ENCODE measurements around the gene CACNB1.

The CACNB1 gene

DNA sequence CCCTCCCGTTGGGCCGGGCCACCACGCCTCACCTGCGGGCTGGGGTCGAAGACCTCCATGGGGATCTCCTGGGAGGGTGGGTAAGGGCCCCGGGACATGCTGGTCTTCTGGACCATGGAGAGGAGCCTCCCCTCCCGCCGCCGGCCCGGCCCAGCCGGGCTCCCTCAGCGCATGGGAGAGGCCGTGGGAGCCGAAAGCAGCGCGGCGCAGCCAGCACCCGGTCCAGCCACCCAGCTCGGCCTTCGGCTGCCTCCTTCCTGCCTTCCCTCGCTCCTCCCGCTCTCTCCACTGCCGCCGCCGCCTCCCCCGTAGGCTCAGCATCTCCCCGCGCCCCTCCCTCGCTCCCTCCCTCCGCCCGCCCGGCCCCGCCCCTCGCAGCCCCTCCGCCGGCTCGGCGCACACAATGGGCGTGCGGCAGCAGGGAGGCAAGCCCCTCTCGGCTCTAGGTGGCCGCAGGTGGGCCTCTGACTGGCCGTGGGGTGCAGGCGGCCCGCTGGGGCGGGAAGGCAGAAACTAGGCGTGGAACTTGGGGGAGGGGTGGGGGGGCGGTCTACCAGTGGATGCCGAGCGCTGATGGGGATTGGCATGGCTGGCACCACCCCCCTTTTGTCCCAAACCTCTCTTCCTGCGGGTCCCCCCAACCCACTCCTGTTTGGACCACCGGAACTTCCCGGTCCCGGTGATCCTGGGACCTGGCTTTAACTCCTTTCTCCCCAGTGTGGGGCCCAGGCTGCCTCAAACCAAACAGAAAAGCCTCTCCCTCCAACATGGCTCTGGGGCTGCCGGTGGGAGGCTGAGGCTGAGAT, at the start of gene CACNB1:
Gene CACNB1, minus strand, starts transcription at position 290 of the 806 bp plus-strand sequence. Its CDS starts 174 bp downstream, at position 116.
- peak; percentile 64 for DNase-seq

DNA sequence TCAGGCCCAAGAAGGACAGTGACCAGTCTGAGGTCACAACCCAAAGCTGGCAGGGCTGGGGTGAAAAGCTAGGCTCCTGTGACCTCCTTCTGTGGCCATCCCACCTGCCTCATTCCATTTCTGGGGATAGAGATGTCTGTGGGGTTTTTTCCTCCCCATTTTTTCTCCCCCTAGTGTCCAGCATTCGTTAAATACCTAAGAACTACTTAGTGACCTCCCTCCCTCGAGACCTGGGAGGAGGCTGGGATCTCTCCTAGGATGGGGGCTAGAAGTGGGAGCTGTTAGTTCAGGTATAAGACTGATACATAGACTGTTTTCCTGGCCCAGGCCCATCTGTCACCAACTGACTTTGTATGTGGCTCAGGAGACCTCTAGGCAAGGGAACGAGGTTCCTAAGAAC, 48.8 kb upstream of the CACNB1 start:
- no peak for DNase-seq

DNA sequence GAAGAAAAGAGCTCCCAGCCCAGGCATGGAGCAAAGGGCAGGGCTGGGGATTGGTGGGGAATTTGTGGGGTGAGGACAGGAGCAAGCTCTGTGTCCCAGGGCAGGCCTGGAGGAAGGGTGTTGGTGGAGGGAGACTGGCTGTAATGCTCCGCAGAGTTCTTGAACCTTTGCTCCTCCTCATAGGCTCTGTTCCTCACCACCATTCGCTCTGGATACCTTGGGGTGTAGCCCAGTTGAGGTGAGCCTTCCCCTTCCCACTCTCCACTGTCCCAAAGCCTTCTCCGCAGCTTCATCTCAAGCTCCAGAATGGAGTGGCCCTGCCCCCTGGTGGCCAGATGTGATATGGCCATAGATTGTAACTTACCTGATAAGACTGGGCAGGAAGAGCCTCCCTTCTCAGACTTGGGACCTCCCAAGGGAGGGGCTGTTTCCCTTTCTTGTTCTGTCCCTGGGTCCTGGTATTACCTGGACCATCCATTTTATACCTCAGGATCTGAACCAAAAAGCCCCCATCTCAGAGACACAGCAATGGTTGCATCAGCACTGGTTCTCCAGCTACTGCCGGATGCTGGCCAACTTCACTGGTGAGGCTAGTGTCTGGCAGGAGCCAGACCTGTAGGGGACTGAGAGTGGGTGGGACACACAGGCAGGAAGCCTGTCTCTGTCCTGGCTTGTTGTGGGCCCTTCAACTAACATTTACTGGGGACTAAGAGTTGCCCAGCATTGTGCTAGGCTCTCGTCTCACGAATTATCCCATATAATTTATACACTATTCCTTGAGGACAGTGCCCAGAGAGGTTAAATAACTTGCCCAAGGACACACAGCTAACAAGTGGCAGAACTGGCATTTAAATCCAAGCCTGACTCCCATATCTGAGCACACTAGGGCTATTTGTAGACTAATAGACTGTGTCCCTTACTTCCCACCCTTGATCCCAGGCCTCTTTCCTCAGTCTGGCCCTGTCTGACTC, 47.4 kb upstream of the CACNB1 start:
- DNase-seq, result peak; percentile 93

DNA sequence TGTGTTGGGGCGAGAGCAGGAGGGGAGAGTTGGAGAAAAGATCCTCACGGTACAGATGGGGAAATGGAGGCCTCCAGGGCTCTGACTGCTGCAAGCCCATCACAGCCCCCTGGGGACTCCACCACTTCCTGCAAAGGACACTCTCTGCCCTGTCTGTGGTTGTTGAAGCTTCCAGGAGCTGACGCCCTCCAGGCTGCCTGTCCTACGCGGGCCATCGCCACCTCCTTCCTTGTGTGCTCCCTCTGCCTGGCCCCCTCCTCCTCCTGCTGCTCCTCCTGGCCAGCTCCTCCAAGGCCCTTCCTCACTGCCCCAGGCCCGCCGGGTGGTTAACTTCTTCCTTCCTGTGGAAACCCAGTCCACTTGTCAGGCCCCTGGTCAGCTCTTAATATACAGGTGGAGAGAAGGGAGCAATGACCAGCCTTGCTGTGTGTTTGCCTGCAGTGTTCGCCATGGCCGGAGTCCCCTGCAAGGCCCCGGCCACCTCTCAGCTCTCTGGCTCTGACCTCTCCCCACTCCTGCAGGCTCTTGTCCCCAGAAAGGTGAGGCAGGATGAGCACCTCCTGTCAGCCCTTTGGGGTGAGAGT, 46.6 kb upstream of the CACNB1 start:
- DNase-seq, result no peak

DNA sequence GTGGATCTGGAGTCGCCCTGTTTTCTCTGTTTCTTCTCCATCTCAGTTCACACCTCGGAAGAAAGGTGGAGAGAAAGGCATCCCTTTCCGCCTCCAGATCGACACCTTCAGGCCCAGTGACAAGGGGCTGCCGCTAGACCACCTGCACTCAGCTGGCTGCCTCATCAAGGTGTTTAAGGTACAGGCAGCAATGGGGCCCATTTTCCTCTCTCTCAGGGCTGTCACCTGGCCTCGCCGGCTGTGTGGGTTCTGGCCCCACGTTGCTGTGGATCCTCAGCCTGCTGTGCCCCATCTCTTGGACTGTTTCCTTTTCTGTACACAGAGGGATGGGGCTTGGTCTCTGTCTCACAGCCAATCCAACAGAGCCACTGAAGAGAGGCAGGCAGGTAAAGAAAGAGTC, 45.7 kb upstream of the CACNB1 start:
- DNase-seq, result no peak

DNA sequence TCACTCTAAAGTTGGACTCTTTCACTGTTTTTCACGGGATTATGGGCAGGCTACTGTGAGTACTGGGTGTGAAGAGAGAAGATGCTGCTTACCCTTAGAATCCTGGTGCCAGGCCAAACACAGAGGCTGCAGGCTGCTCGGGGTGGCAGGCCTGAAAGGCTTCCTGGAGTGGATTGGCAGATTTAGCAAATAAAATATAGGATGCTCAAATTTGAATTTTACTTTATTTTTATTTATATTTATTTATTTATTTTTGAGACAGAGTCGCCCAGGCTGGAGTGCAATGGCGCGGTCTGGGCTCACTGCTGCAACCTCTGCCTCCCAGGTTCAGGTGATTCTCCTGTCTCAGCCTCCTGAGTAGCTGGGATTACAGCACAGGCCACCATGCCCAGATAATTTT, 43.2 kb upstream of the CACNB1 start:
- no peak for DNase-seq

DNA sequence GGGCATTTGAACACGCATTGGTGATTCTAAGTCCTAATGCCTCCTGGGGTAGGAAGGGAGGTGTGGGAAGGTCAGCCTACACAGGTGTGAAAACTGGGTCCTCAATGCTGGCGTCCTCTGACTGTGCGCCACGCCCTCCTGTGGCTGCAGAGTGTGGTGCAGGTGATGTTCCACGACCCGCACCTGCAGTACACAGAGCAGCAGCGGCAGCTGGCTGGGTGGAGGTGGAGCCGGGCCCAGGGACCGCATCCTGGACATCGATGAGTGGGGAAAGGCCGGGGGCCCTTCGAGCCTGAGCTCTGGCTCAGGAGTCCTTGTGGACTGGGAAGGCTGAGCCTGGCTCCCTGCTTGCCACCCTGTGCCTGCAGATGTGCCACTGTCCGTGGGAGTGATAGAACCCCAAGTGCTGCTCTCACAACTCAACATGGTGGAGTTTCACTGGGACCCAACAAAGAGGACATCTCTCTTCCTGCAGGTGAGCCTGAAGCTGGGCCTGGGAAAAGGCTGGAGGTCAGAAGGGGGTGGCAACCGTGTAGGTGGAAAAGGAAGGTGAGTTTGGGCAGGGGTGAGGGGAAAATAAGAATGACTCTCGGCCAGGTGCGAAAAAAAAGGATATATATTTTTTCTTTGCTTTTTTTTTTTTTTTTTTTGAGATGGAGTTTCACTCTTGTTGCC, 42.3 kb upstream of the CACNB1 start:
- peak; percentile 45 for DNase-seq

DNA sequence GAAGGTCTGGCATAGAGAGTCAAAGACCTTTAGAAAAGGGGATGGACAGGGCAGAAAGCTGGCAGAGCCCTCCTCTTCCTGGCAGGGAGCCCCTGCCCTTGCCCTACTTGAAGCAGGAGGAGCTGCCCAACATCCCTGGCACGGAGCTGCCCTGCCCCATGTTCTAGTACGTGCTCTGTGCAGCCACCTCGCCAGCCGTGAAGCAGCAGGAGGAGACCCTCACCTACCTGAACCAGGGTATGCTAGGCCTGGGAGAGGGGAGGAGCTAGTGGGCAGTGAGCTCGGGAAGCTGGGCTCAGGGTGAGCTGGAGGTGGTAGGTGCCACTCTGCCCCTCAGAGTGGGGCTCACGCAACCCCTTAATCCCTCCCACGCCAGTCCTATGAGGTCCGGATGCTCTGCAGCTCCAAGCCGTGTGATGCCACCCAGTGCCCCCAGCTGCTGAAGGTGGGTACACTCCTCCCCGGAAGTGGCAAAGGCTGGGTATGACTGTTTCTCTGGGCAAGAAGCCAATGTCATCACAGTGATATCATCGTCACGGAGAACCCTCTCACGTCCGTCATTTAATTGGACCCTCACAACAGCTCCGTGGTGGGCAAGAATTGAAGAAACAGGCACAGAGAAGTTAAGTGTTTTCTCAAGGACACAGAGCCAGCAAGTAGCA, 41.0 kb upstream of the CACNB1 start:
- no peak for DNase-seq

DNA sequence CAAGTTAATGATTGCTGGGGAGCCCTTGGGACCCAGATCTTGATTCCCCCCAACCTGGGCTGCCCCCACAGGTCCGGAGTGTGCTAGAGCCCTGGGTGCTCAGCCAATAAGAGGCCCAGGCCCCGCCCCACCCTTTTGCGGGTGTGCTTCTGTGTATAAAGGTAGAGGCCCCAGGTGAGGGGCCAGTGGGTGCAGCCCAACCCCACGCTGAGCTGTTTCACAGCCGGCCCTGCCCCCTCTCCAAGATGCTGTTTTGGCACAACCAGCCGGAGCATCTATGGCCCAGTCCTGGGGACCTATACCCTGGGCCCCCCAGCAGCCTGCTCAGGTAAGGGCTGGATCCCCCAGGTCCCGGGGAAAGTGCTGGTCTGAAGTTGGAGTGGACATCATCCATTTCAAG, 40.1 kb upstream of the CACNB1 start:
- no peak for DNase-seq

DNA sequence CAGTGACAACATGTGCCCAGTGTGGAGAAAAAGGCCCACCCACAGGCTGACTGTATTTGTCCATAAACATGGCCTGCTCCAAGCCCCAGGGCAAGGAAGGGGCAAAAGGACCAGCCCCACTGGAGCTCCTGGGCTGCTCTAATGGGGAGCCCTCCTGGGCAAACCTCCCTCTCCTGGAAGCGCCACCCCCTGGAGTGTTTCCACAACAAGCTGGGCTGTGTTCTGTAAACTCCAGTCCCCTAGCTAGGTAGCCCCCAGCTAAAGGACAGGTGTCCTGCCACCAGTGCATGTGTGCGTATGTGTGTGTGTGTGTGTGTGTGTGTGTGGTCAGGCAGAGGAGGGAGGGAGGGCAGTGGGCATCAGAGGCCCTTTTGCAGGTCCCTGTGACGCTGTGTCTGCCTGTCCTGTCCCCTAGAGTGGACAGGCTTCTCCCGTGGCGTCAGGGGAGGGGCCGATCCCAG, 39.5 kb upstream of the CACNB1 start:
- no peak for DNase-seq

DNA sequence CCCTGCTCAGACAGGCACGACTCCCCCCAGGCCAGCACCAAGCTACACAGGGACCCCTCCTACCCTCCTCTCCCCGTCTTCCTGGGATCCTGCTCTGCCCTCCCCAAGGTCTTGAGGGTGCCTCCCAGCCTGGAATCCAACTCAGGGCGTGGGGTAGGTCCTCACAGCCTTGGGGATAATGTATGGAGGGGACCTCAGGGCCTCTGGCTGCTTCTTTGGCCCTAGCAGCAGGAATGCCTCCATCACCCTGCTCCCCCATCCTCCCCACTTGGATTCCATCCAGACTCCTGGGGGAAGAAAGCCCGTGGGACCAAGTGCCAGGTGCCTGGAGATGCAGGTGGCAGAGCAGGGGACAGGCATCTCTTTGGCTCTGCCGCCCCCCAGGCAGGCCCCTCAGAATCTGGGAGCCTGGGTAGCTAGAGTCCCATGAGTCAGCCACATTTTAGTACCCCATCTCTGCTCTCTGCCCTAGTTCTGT, 39.0 kb upstream of the CACNB1 start:
- DNase-seq, result no peak

DNA sequence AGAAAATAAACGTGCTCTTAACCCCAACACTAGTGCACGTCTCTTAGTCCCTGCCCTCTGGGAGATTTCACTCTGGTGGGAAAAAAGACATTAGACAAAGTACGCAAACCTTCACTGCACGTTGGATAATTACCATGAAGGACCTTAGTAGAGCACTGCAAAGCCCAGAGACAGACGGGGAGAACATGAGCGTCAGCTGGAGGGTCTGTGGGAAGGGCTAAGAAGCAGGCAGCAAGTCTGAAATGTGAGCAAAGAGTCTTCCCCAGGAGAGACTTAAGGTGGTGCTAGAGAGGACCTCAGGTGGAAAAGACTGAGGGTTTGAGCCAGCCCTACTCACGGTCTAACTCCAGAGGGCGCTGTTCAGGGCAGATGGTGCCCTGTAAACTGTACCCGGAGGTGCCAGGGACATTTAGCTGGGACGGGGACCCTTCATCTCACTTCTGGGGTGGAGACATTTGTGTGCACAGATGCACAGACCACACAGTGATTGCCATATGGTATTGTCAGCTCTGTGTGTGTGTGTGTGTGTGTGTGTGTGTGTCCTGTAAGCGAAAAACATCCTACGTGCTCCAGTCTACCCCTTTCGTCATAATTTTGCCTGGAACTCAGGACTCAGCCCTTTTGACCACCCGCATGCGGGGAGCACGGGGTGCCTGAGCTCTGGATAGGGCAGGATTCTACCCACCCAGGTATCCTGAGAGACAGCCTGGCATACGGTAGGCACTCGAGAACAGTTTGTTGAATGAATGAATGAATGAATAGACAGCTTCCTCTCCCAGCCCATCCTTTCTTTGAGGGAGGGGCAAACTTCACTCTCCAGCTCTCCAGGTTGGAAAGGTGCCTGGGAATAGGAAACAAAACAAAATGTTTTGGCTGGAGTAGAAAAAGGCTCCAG, 38.3 kb upstream of the CACNB1 start:
- peak; percentile 88 for DNase-seq

DNA sequence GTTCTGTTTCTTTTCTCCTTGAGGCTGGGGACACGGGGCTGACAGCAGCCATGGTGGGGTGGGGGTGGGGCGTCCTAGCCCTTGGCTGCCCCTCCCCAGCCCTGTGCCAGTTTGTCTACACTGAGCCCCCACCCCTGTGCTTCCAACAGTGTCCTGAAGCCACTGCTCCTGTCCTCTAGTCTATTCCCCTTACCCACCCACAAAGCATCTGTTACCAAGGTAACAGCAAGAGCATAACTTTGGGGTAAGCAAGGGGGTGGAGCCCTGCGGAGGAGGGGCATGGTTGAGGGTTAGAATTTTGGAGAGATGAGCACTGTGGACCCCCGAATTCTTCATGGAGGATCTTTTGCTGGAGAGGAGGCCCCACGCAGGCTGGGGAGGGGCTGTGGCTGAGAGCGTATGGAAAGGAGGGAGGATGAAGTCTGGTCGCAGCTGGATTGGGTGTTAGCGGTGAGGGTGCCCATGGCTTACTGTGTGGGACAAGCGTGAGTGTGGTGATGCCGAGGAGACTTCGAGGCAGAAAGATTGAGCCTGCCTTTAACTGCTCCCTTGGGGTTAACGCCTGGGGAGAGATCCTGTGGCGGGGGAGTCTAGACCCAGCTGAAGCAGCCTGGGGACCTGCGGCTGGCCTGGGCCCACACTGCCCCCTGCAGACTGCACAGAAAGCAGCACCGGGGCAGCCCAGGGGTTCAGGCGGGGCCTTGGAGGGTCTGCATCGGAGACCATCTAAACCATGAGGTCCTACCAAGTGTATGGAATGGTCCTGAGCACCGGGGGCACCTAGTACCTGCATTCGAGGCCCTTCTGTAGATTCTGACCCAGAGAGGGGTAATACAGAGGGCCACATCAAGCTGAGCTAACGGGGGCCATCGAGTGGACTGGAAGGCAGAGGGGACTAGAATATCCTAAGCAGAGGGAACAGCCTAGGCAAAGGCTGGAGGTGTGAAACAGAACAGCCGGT, 34.4 kb upstream of the CACNB1 start:
- peak; percentile 55 for DNase-seq

DNA sequence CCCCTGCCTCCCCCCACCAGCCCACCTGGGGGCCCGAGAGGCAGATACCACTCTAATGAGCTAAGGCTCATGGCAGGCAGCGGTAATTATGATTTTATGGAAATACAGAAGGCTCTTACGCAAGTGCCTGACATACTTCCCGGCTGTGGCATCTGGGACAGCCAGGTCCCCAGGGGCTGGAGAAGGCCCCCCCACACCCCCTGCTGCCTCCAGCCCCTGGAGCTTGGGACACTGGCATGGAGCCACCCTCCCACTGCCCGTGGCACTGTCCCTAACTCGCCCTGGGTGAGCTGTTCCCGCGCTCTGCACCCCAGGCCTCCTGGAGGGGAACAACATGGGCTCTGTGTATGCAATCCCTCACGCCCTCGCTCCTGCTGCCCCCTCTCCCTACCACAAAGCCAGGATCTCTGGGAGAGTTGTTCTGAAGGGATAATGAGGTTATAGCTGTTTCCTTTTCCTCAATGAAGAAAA, 33.7 kb upstream of the CACNB1 start:
- no peak for DNase-seq

DNA sequence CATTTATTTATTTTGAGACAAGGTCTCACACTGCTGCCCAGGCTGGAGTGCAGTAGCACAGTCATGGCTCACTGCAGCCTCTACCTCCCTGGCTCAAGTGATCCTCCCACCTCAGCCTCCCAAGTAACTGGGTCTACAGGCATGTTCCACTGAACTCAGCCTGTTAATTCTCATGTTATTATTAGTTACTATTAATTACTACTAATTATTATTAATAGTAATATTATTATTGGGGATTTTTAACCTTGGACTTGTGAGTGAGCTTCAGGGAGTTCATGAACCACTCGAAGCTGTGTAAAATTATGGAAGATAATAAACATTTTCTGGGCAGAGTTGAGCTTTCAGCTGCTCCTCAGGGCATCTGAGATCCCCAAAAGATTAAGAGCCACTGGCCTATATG, 32.9 kb upstream of the CACNB1 start:
- DNase-seq, result no peak

DNA sequence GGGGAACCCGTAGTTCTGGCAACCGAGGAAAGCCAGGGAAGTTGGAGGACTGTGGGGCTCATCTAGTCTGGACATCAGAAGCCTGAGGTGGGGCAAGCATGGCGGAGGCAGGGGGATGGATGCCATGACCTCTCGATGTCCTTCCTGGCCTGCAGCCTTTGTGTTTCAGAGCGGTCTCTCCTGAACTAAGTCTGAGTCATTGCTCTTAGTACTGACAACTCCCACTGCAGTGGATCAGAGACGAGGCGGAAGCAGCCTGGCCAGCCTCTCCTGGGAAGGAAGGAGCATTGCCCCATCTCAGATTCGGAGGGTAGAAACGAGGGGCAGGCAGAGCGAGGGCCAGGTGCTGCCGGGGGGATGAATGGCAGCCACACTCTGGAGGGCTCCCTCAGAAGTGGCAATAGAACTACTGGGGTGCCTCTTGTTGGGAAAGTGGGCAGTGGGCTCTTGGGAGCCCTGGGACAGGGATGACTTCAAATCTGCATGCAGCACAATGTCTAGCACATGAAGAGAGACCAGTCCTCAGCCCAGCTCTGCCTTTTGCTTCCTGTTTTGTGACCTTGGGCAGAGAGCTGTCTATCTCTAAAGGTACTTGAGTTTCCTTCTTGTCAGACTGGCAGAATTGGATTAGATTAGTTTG, 31.9 kb upstream of the CACNB1 start:
- no peak for DNase-seq

DNA sequence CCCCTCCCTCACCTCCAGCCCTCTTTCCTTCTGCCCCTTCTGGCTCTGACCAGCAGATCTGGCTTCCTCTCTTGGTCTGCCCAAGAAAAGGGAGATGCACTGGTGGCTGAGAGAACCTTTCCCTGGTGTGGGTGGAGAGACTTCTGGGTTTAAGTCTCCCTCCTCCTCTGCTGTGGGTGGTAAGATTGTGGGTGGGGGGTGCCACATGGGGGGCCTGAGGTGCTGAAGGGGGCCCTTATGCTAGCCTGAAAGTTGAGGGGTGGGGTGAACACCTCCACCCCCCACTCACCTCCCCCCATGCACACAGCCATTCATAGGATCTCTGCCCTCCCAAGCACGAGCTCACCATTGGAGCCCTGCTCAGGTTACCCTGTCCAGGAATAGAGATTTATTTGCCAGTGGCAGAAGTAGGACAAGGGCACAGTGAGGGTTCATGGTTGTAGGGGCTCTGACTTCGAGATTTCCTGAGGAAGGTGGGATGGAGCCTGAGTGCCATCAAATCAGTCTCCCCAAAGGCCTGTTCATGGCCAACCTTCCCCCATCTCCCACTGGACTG, 30.0 kb upstream of the CACNB1 start:
- DNase-seq, result no peak

DNA sequence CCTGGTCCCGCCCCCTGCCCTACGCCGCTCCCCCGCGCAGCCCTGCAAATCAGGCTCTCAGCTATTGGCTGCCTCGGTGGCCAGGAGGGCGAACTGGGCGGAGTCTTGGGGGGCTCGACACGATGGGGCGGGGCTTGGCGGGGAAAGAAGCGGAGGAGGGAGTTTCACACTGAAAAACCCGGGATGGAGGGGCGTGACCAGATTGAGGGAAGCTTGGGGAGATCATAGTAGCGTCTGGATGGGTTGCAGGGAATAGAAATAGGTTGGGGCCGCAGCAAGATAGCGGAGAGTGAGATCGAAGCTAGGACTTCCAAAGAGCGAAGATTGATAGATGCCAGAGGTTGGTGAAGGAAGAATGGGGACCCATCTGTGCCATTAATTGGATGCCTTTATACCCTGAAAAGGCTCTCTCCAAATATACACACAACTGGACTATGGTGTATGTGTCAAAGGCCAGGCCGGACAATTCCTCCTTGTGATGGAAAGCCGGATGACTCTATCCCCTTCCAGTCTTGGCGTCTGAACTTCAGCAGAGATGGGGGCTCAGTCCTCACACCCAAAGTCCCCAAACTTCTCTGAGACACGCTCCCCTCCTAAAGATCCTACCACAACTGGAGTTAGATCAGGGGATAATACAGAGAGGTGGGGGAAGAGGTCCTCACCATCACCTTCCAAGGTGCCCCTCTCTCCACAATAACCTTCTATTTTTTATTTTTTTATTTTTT, 28.7 kb upstream of the CACNB1 start:
- DNase-seq, result no peak

Data from OCI-M1 (cell line).